ENCODE data around the gene UBAP2.

DNA sequence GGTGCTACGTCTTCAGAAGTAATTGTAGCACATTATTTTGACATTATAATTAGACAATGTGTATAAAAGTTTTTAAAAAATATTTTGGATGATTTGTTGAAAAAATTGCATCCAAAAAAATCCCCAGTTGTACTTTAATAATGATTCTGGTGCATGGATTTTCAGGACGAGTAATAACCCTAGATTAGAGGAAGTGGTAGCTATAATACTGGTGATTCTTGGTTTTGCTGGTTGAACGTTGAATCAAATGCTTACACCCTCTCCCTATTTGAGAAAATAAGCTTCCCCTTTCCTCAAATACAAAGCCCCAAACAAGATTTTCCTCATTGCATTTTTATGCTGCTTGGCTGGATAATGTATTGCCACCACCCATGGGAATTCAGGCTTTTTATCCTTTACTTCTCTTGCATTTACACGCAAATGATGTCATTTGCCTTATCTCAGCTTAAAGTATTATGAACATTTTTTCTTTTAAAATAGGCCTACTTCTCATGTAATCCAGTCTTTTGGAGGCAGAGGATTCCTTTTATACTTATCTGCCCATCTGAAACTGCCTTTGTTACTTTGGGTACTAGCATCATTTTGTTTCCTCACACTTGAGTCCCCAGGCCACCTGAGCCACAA is 145.4 kb downstream of the UBAP2 start:
- no peak for TF ChIP-seq POLR2AphosphoS5 (IDR thresholded peaks at IDR 0.05)
- TF ChIP-seq, protein P1, sequence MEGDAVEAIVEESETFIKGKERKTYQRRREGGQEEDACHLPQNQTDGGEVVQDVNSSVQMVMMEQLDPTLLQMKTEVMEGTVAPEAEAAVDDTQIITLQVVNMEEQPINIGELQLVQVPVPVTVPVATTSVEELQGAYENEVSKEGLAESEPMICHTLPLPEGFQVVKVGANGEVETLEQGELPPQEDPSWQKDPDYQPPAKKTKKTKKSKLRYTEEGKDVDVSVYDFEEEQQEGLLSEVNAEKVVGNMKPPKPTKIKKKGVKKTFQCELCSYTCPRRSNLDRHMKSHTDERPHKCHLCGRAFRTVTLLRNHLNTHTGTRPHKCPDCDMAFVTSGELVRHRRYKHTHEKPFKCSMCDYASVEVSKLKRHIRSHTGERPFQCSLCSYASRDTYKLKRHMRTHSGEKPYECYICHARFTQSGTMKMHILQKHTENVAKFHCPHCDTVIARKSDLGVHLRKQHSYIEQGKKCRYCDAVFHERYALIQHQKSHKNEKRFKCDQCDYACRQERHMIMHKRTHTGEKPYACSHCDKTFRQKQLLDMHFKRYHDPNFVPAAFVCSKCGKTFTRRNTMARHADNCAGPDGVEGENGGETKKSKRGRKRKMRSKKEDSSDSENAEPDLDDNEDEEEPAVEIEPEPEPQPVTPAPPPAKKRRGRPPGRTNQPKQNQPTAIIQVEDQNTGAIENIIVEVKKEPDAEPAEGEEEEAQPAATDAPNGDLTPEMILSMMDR (IDR thresholded peaks at IDR 0.05) = no peak
- no peak for TF ChIP-seq POLR2A (IDR thresholded peaks at IDR 0.05)

Measured in suprapubic skin (tissue), 4 donors.